Vagina (tissue), 2 donors: ENCODE results near the gene RFWD3. TPM values are rescaled to one million over a fixed set of nuclear protein-coding genes. Genes with fewer than 3 reads are reported as not detected.

Experiments used
- DNase-seq, 2 donors: peaks; one replicate each; pipeline ENCODE4 v3.0.0-alpha.2; 2017; ENCODE audit errors: extremely low spot score in 2 of 2
- H3K27ac ChIP-seq: fragments of 200-600 bp; sonication (generic); one replicate; pipeline ENCODE4 v1.5.1; 2019
- H3K27me3 ChIP-seq: fragments of 200-600 bp; sonication (generic); one replicate; pipeline ENCODE4 v1.5.1; 2019
- H3K36me3 ChIP-seq, 2 donors: fragments of 200-600 bp; sonication (generic); one replicate each; pipeline ENCODE4 v1.5.1; 2017 to 2019
- H3K4me1 ChIP-seq: fragments of 200-600 bp; sonication (generic); one replicate; pipeline ENCODE4 v1.5.1; 2019
- H3K4me3 ChIP-seq, 2 donors: fragments of 200-600 bp; sonication (generic); 1 replicate in 1 of 2; 2 replicates in 1 of 2; pipeline ENCODE4 v1.5.1; 2016 to 2019
- H3K9me3 ChIP-seq: fragments of 200-600 bp; sonication (generic); one replicate; pipeline ENCODE4 v1.5.1; 2019
- CTCF ChIP-seq, 3 experiments: fragments of 450-650 bp in 2 of 3; fragments of 200-600 bp in 1 of 3; sonication (generic) in 1 of 3; IDR thresholded peaks; one replicate each; pipeline ENCODE4 v1.5.1; 2017 to 2019; ENCODE audit warnings: antibody characterized with exemption in 3 of 3, mild to moderate bottlenecking in 2 of 3, moderate library complexity in 2 of 3
- POLR2A ChIP-seq, 2 donors: fragments of 450-650 bp; IDR thresholded peaks; one replicate each; pipeline ENCODE4 v1.6.1; 2017; ENCODE audit warnings: antibody characterized with exemption in 2 of 2, mild to moderate bottlenecking in 2 of 2, moderate library complexity in 2 of 2
- POLR2AphosphoS5 ChIP-seq, 2 donors: sonication (generic); formaldehyde crosslinking; IDR thresholded peaks; one replicate each; pipeline ENCODE4 v1.9.0; 2017; ENCODE audit warnings: antibody characterized with exemption in 2 of 2, mild to moderate bottlenecking in 2 of 2, low read depth in 1 of 2; ENCODE audit not compliant: insufficient read depth in 1 of 2
- intact Hi-C: fragments of 100-400 bp; cut with DNase I; formaldehyde crosslinking; loops from one replicate; pipeline ENCODE4 v1.15.1; 2023
- total RNA-seq: library from RNA; depleted of rRNA; stranded (reverse); fragments of >200 nt; gene quantifications from one replicate; pipeline ENCODE4 v1.2.3, GENCODE V29; 2016

Gene RFWD3
- total RNA-seq, 1 donor from 2014 or later: 36.3 TPM

- peaks cover 46% of the 10 kb centered on the region for H3K4me1 ChIP-seq
- H3K4me3 ChIP-seq: no peak overlapping the region
- H3K27ac ChIP-seq: no peak overlapping the region
- no peaks in the 10 kb centered on the region for H3K9me3 ChIP-seq
- DNase-seq: no peak
- H3K36me3 ChIP-seq: no peaks in the 10 kb centered on the region
- intact Hi-C loops: no loop called here
- TF ChIP-seq POLR2A (IDR thresholded peaks at IDR 0.05): no peak
- no peak for TF ChIP-seq CTCF (IDR thresholded peaks at IDR 0.05)
- TF ChIP-seq POLR2AphosphoS5 (IDR thresholded peaks at IDR 0.05; ENCODE audit: insufficient read depth in 1 of 2, low read depth in 1 of 2): no peak
- H3K27me3 ChIP-seq: no peaks in the 10 kb centered on the region
Measured at GRCh38 chr16:74573622-74574021, 93.1 kb downstream of the RFWD3 start.

Other genes starting within 250 kb of the RFWD3 start
- 6.4 TPM for gene CLEC18B, start 245.4 kb downstream of the RFWD3 start, total RNA-seq
- gene GLG1, start 59.8 kb downstream of the RFWD3 start, total RNA-seq: 76.9 TPM
- 40.0 TPM for gene MLKL, start 34.0 kb upstream of the RFWD3 start, total RNA-seq
- not detected for gene FA2H, start 107.9 kb upstream of the RFWD3 start, total RNA-seq